Memory B cell (primary cell): ENCODE data around the gene MTRR.

Experiments used
- ATAC-seq: fragments of 150-1000 bp; cut with Tn5 transposase; 2 replicates; pipeline ENCODE4 v1.10.0; 2021; ENCODE audit warnings: low read depth, mild to moderate bottlenecking, moderate library complexity
- DNase-seq, 2 donors: peaks; one replicate each; pipeline ENCODE4 v3.0.0; 2022; ENCODE audit warnings: low spot score in 2 of 2
- H3K27ac Mint-ChIP-seq: one replicate; pipeline ENCODE4 v1.8.0; 2022; ENCODE audit warnings: mild to moderate bottlenecking, moderate library complexity, mixed read lengths
- H3K27me3 Mint-ChIP-seq: one replicate; pipeline ENCODE4 v1.8.0; 2022; ENCODE audit warnings: mixed read lengths
- H3K36me3 Mint-ChIP-seq: one replicate; pipeline ENCODE4 v1.8.0; 2022; ENCODE audit warnings: mild to moderate bottlenecking, mixed read lengths
- H3K4me1 Mint-ChIP-seq: one replicate; pipeline ENCODE4 v1.8.0; 2022; ENCODE audit warnings: mixed read lengths
- H3K4me3 Mint-ChIP-seq: one replicate; pipeline ENCODE4 v1.8.0; 2022; ENCODE audit warnings: mild to moderate bottlenecking, moderate library complexity, mixed read lengths
- H3K9me3 Mint-ChIP-seq: one replicate; pipeline ENCODE4 v1.8.0; 2022; ENCODE audit warnings: mixed read lengths

MTRR gene

DNA sequence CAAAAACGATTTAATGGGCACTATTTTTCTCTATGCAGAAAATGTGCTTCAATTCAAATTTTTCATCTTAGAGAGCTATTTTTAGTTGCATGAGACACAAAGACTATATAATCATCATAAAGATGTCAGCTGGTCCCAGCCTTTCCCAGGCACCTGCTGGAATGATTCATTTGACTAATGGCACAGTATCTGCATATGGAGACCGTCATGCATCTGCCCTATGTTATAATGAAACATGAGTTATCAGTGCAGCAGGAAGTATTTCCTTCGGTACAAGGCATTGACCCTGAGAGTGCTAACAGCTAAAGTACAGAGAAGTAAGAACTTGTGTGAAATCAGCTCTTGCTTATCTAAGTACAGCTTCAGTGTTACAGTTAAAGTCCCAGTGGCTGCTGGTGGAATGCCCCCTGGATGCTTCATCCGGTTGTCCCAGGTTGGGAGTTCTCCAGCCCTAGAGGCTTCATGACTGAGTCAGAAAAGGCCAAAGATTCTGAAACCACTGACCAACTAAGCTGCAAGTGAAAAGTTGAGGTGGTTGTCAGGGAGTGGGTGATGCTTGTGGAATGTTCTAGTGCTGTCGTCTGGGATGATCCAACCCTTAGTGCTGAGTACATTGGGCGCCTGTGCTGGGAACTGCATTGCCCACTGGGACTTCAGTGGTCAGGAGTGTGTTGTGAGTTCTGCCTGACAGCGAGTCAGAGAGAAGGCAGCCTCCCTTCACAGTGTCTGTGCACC lies 57.2 kb downstream of the MTRR start:
- H3K27me3 Mint-ChIP-seq, result peaks cover 3% of the 10 kb centered on the region
- ATAC-seq, result no peak
- no peaks in the 10 kb centered on the region for H3K9me3 Mint-ChIP-seq
- H3K36me3 Mint-ChIP-seq, result no peaks in the 10 kb centered on the region
- peaks cover 5% of the 10 kb centered on the region for H3K4me1 Mint-ChIP-seq
- no peak for DNase-seq
- no peak overlapping the region for H3K4me3 Mint-ChIP-seq
- H3K27ac Mint-ChIP-seq, result no peak overlapping the region

DNA sequence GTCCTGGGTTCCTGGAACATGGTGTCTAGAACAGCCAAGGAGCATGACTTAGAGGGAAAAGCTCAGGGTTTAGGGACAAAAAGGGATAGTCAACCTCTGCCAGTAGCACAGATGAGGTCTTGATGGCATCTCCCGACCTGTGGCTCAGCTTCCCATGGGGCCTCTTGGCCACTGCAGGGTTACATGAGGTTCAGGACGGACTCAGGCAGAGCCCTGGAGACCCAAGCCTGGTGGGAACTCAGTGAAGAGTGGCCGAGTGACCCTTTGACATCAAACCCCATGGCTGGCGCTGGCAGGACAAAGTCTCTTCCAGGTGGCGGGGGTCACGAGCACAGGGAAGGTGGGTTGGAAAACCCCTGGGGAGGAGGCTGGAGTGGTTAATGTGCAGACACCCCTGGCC lies 57.8 kb downstream of the MTRR start:
- Mint-ChIP-seq H3K4me1 (peaks cover 5% of the 10 kb centered on the region), H3K4me3 (no peak overlapping the region), H3K27ac (no peak overlapping the region), H3K27me3 (peaks cover 3% of the 10 kb centered on the region), H3K9me3 (no peaks in the 10 kb centered on the region), H3K36me3 (no peaks in the 10 kb centered on the region)
- ATAC-seq (no peak), DNase-seq (no peak)

DNA sequence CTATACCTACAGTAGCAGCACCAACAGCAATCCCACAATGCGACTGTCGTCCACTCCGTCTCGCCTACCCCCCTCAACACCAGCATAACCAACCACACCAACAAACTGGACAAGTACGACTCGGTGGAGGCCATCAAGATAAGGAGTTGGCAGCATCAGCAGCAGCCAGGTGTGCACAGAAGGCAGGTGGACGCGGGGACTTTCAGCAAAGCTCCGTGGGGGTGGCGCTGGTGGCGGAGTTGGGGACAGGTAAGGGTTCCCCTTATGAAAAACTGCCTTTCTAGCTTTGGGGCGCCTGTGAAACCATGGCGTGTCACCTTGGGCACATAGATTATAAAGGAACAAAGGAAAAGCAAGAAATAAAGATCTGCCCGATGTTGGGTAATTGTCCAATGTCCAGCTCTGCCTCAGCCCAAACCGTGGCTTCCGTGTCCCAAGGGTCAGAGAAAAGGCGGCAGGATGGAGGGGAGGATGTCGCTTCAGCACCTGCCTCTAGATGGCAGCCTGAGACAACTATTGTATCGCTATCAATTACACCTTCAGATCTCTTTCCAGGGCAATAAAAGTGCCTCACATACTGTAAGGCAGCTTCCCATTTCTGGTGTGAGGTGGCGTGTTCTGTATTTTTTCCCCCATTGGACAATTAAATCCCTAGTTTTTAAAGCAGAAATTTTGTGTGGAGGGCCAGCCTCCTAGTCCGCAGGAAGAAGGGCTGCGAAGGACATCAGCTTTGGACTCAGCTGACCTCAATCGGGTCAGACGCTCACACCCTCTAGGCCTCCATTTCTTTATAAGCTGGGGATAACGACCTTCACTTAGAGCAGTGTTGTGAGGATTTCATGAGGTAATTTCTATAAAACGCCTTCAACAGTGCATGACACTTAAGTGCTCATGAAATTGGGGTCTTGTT lies 58.8 kb downstream of the MTRR start:
- peak; percentile 74 for ATAC-seq
- H3K36me3 Mint-ChIP-seq, result no peaks in the 10 kb centered on the region
- no peaks in the 10 kb centered on the region for H3K9me3 Mint-ChIP-seq
- H3K27me3 Mint-ChIP-seq, result peaks cover 3% of the 10 kb centered on the region
- no peak overlapping the region for H3K4me3 Mint-ChIP-seq
- no peak overlapping the region for H3K27ac Mint-ChIP-seq
- peaks cover 5% of the 10 kb centered on the region for H3K4me1 Mint-ChIP-seq
- DNase-seq, result peak; percentile 36 to 37

DNA sequence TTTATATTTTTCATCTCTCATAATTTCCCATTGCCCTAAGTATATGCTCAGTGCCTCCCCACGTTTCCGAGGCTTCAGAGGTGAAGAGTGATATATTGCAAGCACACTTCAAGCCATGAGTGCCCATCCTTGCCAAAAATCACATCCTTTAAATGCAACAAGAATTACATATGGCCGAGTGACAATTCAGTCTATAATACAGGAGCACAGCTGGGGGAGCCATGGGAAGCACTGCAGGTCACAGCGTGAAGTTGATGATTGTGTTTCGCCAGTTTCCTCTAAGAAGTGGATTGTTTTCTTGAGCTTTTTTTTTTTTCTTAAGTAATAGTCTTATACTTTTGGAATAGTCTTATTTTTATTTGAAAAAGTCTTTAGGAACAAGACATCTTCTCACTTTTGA lies 61.1 kb downstream of the MTRR start:
- Mint-ChIP-seq H3K27ac (no peak overlapping the region), H3K4me1 (peaks cover 5% of the 10 kb centered on the region), H3K27me3 (peaks cover 4% of the 10 kb centered on the region), H3K4me3 (no peak overlapping the region), H3K9me3 (no peaks in the 10 kb centered on the region), H3K36me3 (no peaks in the 10 kb centered on the region)
- ATAC-seq (no peak), DNase-seq (no peak)

DNA sequence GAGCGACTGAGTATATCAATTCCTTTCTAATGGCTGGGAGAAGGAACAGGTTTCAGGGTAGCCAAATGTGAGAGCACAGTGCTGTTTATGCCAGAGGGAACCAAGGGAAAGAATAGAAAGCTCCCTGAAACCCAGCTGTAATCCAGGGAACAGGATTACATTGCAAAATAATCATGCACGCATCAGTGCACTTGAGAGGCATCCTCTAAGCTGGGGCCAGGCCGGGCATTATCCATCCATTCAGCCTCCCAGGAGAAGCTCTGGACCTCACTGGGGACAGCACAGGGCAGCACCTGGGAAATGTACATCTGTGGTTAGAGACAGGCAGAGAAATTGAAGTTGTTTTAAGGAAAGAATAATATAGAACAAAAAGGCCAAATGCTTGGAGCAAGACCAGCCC lies 72.7 kb downstream of the MTRR start:
- DNase-seq (no peak), ATAC-seq (no peak)
- Mint-ChIP-seq H3K27me3 (peaks cover 4% of the 10 kb centered on the region), H3K4me3 (no peak overlapping the region), H3K27ac (no peak overlapping the region), H3K4me1 (peaks cover 3% of the 10 kb centered on the region), H3K9me3 (peaks cover 5% of the 10 kb centered on the region), H3K36me3 (peaks cover 1% of the 10 kb centered on the region)

DNA sequence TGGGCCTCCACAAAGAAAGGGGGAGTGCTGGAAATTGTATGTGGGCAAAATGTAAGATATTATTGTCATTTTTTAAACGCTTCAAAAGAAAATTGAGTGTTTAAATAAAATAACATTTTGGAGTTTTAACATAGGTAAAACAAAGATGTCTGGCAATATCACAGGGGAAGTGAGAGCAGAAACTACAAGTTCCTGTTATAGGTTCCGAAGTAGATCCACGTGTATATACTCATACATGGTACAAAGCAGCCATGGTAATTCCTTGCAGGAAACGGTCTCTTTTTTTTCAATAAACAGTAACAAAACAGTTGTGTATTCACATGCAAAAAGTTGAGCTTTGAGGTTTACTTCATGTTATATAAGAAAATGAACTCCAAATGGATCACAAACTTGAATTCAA lies 78.4 kb downstream of the MTRR start:
- H3K9me3 Mint-ChIP-seq, result peaks cover 8% of the 10 kb centered on the region
- peaks cover 1% of the 10 kb centered on the region for H3K36me3 Mint-ChIP-seq
- H3K4me1 Mint-ChIP-seq, result no peaks in the 10 kb centered on the region
- no peak for DNase-seq
- no peak overlapping the region for H3K27ac Mint-ChIP-seq
- ATAC-seq, result peak; percentile 35
- H3K27me3 Mint-ChIP-seq, result peaks cover 5% of the 10 kb centered on the region
- no peak overlapping the region for H3K4me3 Mint-ChIP-seq
